Heart left ventricle (tissue), 13 donors: Measurements from ENCODE around the gene COX6A1.

Experiments
- CTCF ChIP-seq, 12 donors: fragments of 200-600 bp; sonication (generic) in 4 of 12; IDR thresholded peaks; one replicate each; pipeline versions ENCODE4 v1.5.0 to v1.8.0; 2018 to 2022; ENCODE audit warnings: antibody characterized with exemption in 12 of 12, mild to moderate bottlenecking in 5 of 12
- POLR2A ChIP-seq, 2 donors: fragments of 450-650 bp; IDR thresholded peaks; one replicate each; pipeline ENCODE4 v1.6.1; 2017; ENCODE audit warnings: antibody characterized with exemption in 2 of 2, mild to moderate bottlenecking in 2 of 2, moderate library complexity in 2 of 2
- donor health status: ischemic (EF 13 %, LVEDD 7.1; RV severe dilation, severe dysfunction).
- donor health status: DM: no; HTN: yes; CAD: no.
- donor health status: DM: no; HTN: no; CAD: no.
- donor health status: ischemic (EF 25% LVEDD 6.9; RV normal size, moderate dysfunction).
- donor health status: ischemic (EF 25% LVEDD 5.7; RV mildly dilated, moderate dysfunction).
- donor health status: ischemic (EF 35%, LVEDD 5.7; RV mildly dilated, moderate dysfunction).
- donor health status: nonischemic (EF 11% LVEDD 7.7; RV severe dilation, severe dysfunction).
- donor health status: DM: yes; HTN: yes; CAD: no.
- donor health status: PGD.
- donor health status: ischemic (EF 29% LVEDD 5.4; RV normal size, mild dysfunction).
- donor health status: nonischemic (EF 23%, LVEDD 6.1; RV moderate dilation, normal function).

GRCh38 chr12:120447992-120448391, 10.1 kb downstream of the COX6A1 start:
- TF ChIP-seq CTCF (IDR thresholded peaks at IDR 0.05): no peak
- no peak for TF ChIP-seq POLR2A (IDR thresholded peaks at IDR 0.05)
